Neural cell (in vitro differentiated cells): Measurements from ENCODE around the gene KCNS3. TPM values are rescaled to one million over a fixed set of nuclear protein-coding genes. Genes with fewer than 3 reads are reported as not detected.
"Not testable (repeated sequence)": the region's sequence is repeated elsewhere in the genome, so short reads cannot be mapped to it uniquely, and the experiment has no call there.

Experiments
- H2AFZ ChIP-seq: fragments of 200-600, 300-800 bp; sonication (generic), shearing (Covaris generic); 2 replicates; pipeline ENCODE4 v1.6.0; 2014; ENCODE audit warnings: low read depth, mild to moderate bottlenecking, antibody characterized with exemption, low read length, moderate library complexity
- H3F3A ChIP-seq: fragments of 200-600 bp; shearing (Covaris generic); 2 replicates; pipeline ENCODE4 v1.6.1; 2016; ENCODE audit warnings: mild to moderate bottlenecking, moderate library complexity, mixed read lengths, antibody characterized with exemption, low read length; ENCODE audit not compliant: insufficient read depth, poor library complexity, severe bottlenecking
- H3K27ac ChIP-seq: fragments of 200-600, 300-800 bp; sonication (generic), shearing (Covaris generic); 2 replicates; pipeline ENCODE4 v1.5.1; 2014; ENCODE audit warnings: mild to moderate bottlenecking, low read length, moderate library complexity
- H3K27me3 ChIP-seq: fragments of 300-800, 200-600 bp; sonication (generic), shearing (Covaris generic); 2 replicates; pipeline ENCODE4 v1.6.0; 2014; ENCODE audit warnings: mild to moderate bottlenecking, low read depth, low read length, moderate library complexity; ENCODE audit not compliant: insufficient read depth
- H3K36me3 ChIP-seq: fragments of 300-800, 200-600 bp; sonication (generic), shearing (Covaris generic); 2 replicates; pipeline ENCODE4 v1.5.1; 2014; ENCODE audit warnings: mild to moderate bottlenecking, antibody characterized with exemption, low read length, moderate library complexity; ENCODE audit not compliant: insufficient read depth
- H3K4me2 ChIP-seq: fragments of 300-800, 200-600 bp; sonication (generic), shearing (Covaris generic); 2 replicates; pipeline ENCODE4 v1.6.0; 2014; ENCODE audit warnings: mild to moderate bottlenecking, low read length
- H3K4me3 ChIP-seq: fragments of 300-800, 200-600 bp; sonication (generic), shearing (Covaris generic); 2 replicates; pipeline ENCODE4 v1.5.1; 2014; ENCODE audit warnings: mild to moderate bottlenecking, low read length, moderate library complexity
- H3K79me2 ChIP-seq: fragments of 200-600 bp; shearing (Covaris generic); replicated peaks from 2 replicates; pipeline ENCODE4 v1.6.0; 2014; ENCODE audit warnings: mild to moderate bottlenecking, low read length, moderate library complexity; ENCODE audit not compliant: insufficient read depth
- H3K9ac ChIP-seq: fragments of 300-800, 200-600 bp; sonication (generic), shearing (Covaris generic); 2 replicates; pipeline ENCODE4 v1.6.1; 2016; ENCODE audit warnings: mild to moderate bottlenecking, low read length, mixed read lengths
- H3K9me2 ChIP-seq: fragments of 200-600 bp; shearing (Covaris generic); 2 replicates; pipeline ENCODE4 v1.6.1; 2016; ENCODE audit warnings: mild to moderate bottlenecking, low read length, mixed read lengths; ENCODE audit not compliant: insufficient read depth
- H3K9me3 ChIP-seq: fragments of 200-600, 300-800 bp; sonication (generic), shearing (Covaris generic); 2 replicates; pipeline ENCODE4 v1.6.1; 2016; ENCODE audit warnings: mild to moderate bottlenecking, mixed run types, low read length, moderate library complexity, mixed read lengths
- H4K20me1 ChIP-seq: fragments of 200-600 bp; shearing (Covaris generic); 2 replicates; pipeline ENCODE4 v1.6.1; 2016; ENCODE audit warnings: mild to moderate bottlenecking, mixed run types; ENCODE audit not compliant: insufficient read depth
- CTCF ChIP-seq: fragments of 450-650 bp; IDR thresholded peaks from 2 replicates; pipeline ENCODE4 v1.5.1; 2014; ENCODE audit warnings: antibody characterized with exemption, mild to moderate bottlenecking, moderate library complexity; ENCODE audit not compliant: poor library complexity, severe bottlenecking
- EP300 ChIP-seq: fragments of 450-650 bp; conservative IDR thresholded peaks from 2 replicates; pipeline ENCODE4 v1.6.1; 2014; ENCODE audit warnings: antibody characterized with exemption, mild to moderate bottlenecking, moderate library complexity; ENCODE audit not compliant: poor library complexity, severe bottlenecking
- EZH2 ChIP-seq: fragments of 200-600, 300-800 bp; shearing (Covaris generic), sonication (generic); IDR thresholded peaks from 2 replicates; pipeline ENCODE4 v1.6.1; 2014; ENCODE audit warnings: antibody characterized with exemption, low read length, borderline replicate concordance, mild to moderate bottlenecking; ENCODE audit not compliant: insufficient read depth, poor library complexity, severe bottlenecking
- MXI1 ChIP-seq: fragments of 450-650 bp; conservative IDR thresholded peaks from 2 replicates; pipeline ENCODE4 v1.6.1; 2014; ENCODE audit warnings: antibody characterized with exemption, mild to moderate bottlenecking; ENCODE audit not compliant: poor library complexity, severe bottlenecking
- POLR2AphosphoS5 ChIP-seq: IDR thresholded peaks from 2 replicates; pipeline ENCODE4 v1.6.1; 2012
- RAD21 ChIP-seq: fragments of 450-650 bp; conservative IDR thresholded peaks from 2 replicates; pipeline ENCODE4 v1.6.1; 2014; ENCODE audit warnings: antibody characterized with exemption, mild to moderate bottlenecking, moderate library complexity
- REST ChIP-seq: IDR thresholded peaks from 2 replicates; pipeline ENCODE4 v1.6.1; 2012; ENCODE audit warnings: borderline replicate concordance
- SMC3 ChIP-seq: fragments of 450-650 bp; conservative IDR thresholded peaks from 2 replicates; pipeline ENCODE4 v1.6.1; 2014; ENCODE audit warnings: antibody characterized with exemption, mild to moderate bottlenecking, moderate library complexity; ENCODE audit not compliant: poor library complexity
- TAF1 ChIP-seq: IDR thresholded peaks from 2 replicates; pipeline ENCODE4 v1.6.1; 2012; ENCODE audit warnings: low read depth
- polyA plus RNA-seq: library from polyadenylated mRNA; depleted of rRNA; stranded (reverse); fragments of >200 nt; gene quantifications from 2 replicates; pipeline ENCODE4 v1.2.3, GENCODE V29; 2014

The KCNS3 gene
- polyA plus RNA-seq, 1 donor from 2014 or later: 0.15 TPM

GRCh38 chr2:17962876-17963275, 84.4 kb downstream of the KCNS3 start:
- H2AFZ ChIP-seq: peak overlapping the region; percentile 58
- no peak for TF ChIP-seq TAF1
- peak; percentile 93 for TF ChIP-seq REST
- TF ChIP-seq POLR2AphosphoS5: peak; percentile 47

GRCh38 chr2:17963571-17963970, 85.1 kb downstream of the KCNS3 start:
- H3K4me3 ChIP-seq, H3K9me2 ChIP-seq, H3K79me2 ChIP-seq, H3K9me3 ChIP-seq, H2AFZ ChIP-seq, H3K27me3 ChIP-seq, H4K20me1 ChIP-seq, H3K27ac ChIP-seq, H3K4me2 ChIP-seq, H3F3A ChIP-seq, H3K36me3 ChIP-seq: not testable (repeated sequence)
- peak overlapping the region; percentile 37 for H3K9ac ChIP-seq

More at GRCh38 chr2:17962876-17963275, 84.4 kb downstream of the KCNS3 start:
- Histone ChIP-seq H3K9me3 (no peaks in the 10 kb centered on the region), H3F3A (no peaks in the 10 kb centered on the region), H3K27me3 (no peaks in the 10 kb centered on the region), H4K20me1 (no peaks in the 10 kb centered on the region), H3K4me2 (no peak overlapping the region), H3K27ac (peak overlapping the region; percentile 46), H3K36me3 (no peaks in the 10 kb centered on the region), H3K4me3 (no peak overlapping the region), H3K9ac (peak overlapping the region; percentile 37), H3K79me2 (no peaks in the 10 kb centered on the region), H3K9me2 (no peaks in the 10 kb centered on the region)

- no peak overlapping the region for H3K9ac ChIP-seq
- no peaks in the 10 kb centered on the region for H3K9me2 ChIP-seq
- H3K9me3 ChIP-seq: no peaks in the 10 kb centered on the region
- H3K36me3 ChIP-seq: no peaks in the 10 kb centered on the region
- no peak overlapping the region for H3K4me2 ChIP-seq
- H3K27me3 ChIP-seq: no peaks in the 10 kb centered on the region
- no peak for TF ChIP-seq RAD21
- TF ChIP-seq REST: no peak
- no peak for TF ChIP-seq TAF1
- no peak for TF ChIP-seq EP300
- TF ChIP-seq POLR2AphosphoS5: no peak
- TF ChIP-seq SMC3: no peak
- no peak for TF ChIP-seq EZH2
- no peak for TF ChIP-seq MXI1
- no peak for TF ChIP-seq CTCF
- H4K20me1 ChIP-seq: no peaks in the 10 kb centered on the region
- no peaks in the 10 kb centered on the region for H3K79me2 ChIP-seq
- H3F3A ChIP-seq: no peaks in the 10 kb centered on the region
- H3K27ac ChIP-seq: no peak overlapping the region
- H2AFZ ChIP-seq: no peak overlapping the region
- no peak overlapping the region for H3K4me3 ChIP-seq
Measured at GRCh38 chr2:17965196-17965595, 86.7 kb downstream of the KCNS3 start.
